HepG2 (cell line): ENCODE data around the gene APOC1. TPM values are rescaled to one million over a fixed set of nuclear protein-coding genes. Genes with fewer than 3 reads are reported as not detected.

Experiments used
- KDM2A ChIP-seq: sonication (generic); formaldehyde crosslinking; IDR thresholded peaks from 2 replicates; pipeline ENCODE4 v1.4.0; 2020; ENCODE audit warnings: low read depth, missing genetic modification reagents, borderline replicate concordance
- MIXL1 ChIP-seq: IDR thresholded peaks from 2 replicates; pipeline ENCODE4 v1.6.1; 2016
- PPARG ChIP-seq: conservative IDR thresholded peaks from 2 replicates; pipeline ENCODE4 v1.6.1; 2016; ENCODE audit warnings: missing biosample characterization, missing genetic modification reagents
- RARA ChIP-seq: IDR thresholded peaks from 2 replicates; pipeline ENCODE4 v1.6.1; 2016; ENCODE audit warnings: missing genetic modification reagents, missing compliant biosample characterization
- REL ChIP-seq: sonication (generic); formaldehyde crosslinking; conservative IDR thresholded peaks from 2 replicates; pipeline ENCODE4 v1.8.0; 2022; ENCODE audit warnings: mild to moderate bottlenecking, missing genetic modification reagents, moderate library complexity
- SP4 ChIP-seq: sonication (generic); formaldehyde crosslinking; IDR thresholded peaks from 2 replicates; pipeline ENCODE4 v1.8.1; 2023; ENCODE audit warnings: mild to moderate bottlenecking, missing genetic modification reagents
- THAP8 ChIP-seq: sonication (generic); formaldehyde crosslinking; IDR thresholded peaks from 2 replicates; pipeline ENCODE4 v1.5.1; 2020; ENCODE audit warnings: missing genetic modification reagents, mild to moderate bottlenecking, borderline replicate concordance
- TIGD3 ChIP-seq: sonication (generic); formaldehyde crosslinking; IDR thresholded peaks from 2 replicates; pipeline ENCODE4 v1.5.1; 2020; ENCODE audit warnings: mild to moderate bottlenecking, missing genetic modification reagents, borderline replicate concordance
- TSC22D2 ChIP-seq: sonication (generic); formaldehyde crosslinking; IDR thresholded peaks from 2 replicates; pipeline ENCODE4 v1.5.1; 2020; ENCODE audit warnings: missing genetic modification reagents, mild to moderate bottlenecking, borderline replicate concordance
- ZBTB39 ChIP-seq: sonication (generic); formaldehyde crosslinking; IDR thresholded peaks from 2 replicates; pipeline ENCODE4 v1.5.0; 2020; ENCODE audit warnings: missing genetic modification reagents
- ZBTB43 ChIP-seq: sonication (generic); formaldehyde crosslinking; conservative IDR thresholded peaks from 2 replicates; pipeline ENCODE4 v1.4.0; 2020; ENCODE audit warnings: missing genetic modification reagents
- ZGPAT ChIP-seq: IDR thresholded peaks from 2 replicates; pipeline ENCODE4 v1.6.1; 2016; ENCODE audit warnings: mild to moderate bottlenecking
- ZNF138 ChIP-seq: sonication (generic); formaldehyde crosslinking; IDR thresholded peaks from 2 replicates; pipeline ENCODE4 v1.5.0; 2020; ENCODE audit warnings: mild to moderate bottlenecking, low read depth, missing genetic modification reagents
- ZNF460 ChIP-seq: sonication (generic); formaldehyde crosslinking; IDR thresholded peaks from 2 replicates; pipeline ENCODE4 v1.5.1; 2020; ENCODE audit warnings: missing genetic modification reagents, mild to moderate bottlenecking, borderline replicate concordance
- ZNF598 ChIP-seq: sonication (generic); formaldehyde crosslinking; IDR thresholded peaks from 2 replicates; pipeline ENCODE4 v1.5.1; 2020; ENCODE audit warnings: mild to moderate bottlenecking, missing genetic modification reagents, borderline replicate concordance
- ZNF614 ChIP-seq: IDR thresholded peaks from 2 replicates; pipeline ENCODE4 v1.6.1; 2018; ENCODE audit warnings: missing biosample characterization, missing genetic modification reagents, inconsistent platforms, borderline replicate concordance
- ZNF75D ChIP-seq: sonication (generic); formaldehyde crosslinking; IDR thresholded peaks from 2 replicates; pipeline ENCODE4 v1.8.1; 2023; ENCODE audit warnings: missing genetic modification reagents, mild to moderate bottlenecking, borderline replicate concordance
- polyA plus RNA-seq, 8 experiments: library from polyadenylated mRNA; depleted of rRNA in 3 of 8; stranded (reverse) in 7 of 8; unstranded in 1 of 8; fragments of >200 nt; fragmentation: Illumina TruSeq in 4 of 8; extraction: Trizol in 4 of 8; gene quantifications; 2 replicates each; pipeline versions ENCODE4 v1.2.1 to v1.2.3, GENCODE V29; 2011 to 2016; ENCODE audit warnings: low read depth in 4 of 8, missing spikeins in 1 of 8, mixed read lengths in 1 of 8; ENCODE audit not compliant: insufficient read depth in 1 of 8
- total RNA-seq, 5 experiments: library from RNA; depleted of rRNA; stranded (reverse); fragments of >200 nt; fragmentation: Illumina TruSeq; extraction: Trizol; gene quantifications; 2 replicates each; pipeline ENCODE4 v1.2.3, GENCODE V29; 2016; ENCODE audit warnings: low read depth in 1 of 5
- TF ChIP-seq, protein P1 (sequence below): sonication (generic); formaldehyde crosslinking; IDR thresholded peaks from 2 replicates; pipeline ENCODE4 v1.4.0; 2020; ENCODE audit warnings: missing genetic modification reagents

Gene APOC1
- total and polyA plus RNA-seq, 2 of the 13 experiments (the other 11 are each of a cell fraction or from before 2014, with no cell fraction given): 600 to 1,235 TPM

DNA sequence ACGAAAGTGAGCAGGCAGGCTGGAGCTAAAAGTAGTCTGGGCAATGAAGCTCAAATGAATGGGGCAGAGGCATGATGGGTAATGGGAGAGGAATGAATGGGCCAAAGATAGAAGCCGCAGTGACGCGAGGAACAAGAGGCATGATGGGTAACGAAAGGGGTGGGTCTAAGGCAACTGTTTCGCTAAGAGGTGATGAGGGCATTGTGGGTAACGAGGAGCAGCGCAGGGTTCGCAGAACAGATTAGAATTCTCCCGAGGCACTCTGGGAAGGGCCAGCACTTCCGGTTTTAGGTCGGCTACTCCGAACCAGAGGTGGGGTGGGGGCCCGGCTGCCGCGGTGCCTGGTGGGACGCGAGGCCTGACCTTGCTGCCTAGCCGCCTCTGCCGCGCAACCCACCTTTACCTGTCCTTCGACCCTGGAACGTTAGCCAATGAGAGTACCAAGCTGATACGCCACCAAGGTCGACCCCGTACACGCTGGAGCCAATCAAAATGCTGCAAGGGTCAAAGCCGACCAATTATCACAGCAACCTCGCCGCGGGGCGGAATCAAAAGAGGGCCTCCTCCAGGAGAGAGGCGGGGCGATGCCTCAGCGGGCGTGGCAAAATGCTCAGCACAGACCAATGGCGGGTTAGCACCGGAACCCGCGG is 23.9 kb upstream of the APOC1 start (continued):
- TF ChIP-seq ZBTB43 (CRISPR knock-in tag): no peak
- no peak for TF ChIP-seq REL (CRISPR knock-in tag)
- TF ChIP-seq THAP8: no peak
- no peak; the same call in 1 of the 2 replicates for TF ChIP-seq ZNF138
- no peak for TF ChIP-seq SP4 (CRISPR knock-in tag)
- 0 out of 2 replicates have a peak, but pooled peaks have one; percentile 8 for TF ChIP-seq RARA (CRISPR knock-in tag)
- TF ChIP-seq ZNF75D (CRISPR knock-in tag): no peak
- no peak for TF ChIP-seq ZBTB39 (CRISPR knock-in tag)
- peak; percentile 67 for TF ChIP-seq MIXL1
- TF ChIP-seq, protein P1, sequence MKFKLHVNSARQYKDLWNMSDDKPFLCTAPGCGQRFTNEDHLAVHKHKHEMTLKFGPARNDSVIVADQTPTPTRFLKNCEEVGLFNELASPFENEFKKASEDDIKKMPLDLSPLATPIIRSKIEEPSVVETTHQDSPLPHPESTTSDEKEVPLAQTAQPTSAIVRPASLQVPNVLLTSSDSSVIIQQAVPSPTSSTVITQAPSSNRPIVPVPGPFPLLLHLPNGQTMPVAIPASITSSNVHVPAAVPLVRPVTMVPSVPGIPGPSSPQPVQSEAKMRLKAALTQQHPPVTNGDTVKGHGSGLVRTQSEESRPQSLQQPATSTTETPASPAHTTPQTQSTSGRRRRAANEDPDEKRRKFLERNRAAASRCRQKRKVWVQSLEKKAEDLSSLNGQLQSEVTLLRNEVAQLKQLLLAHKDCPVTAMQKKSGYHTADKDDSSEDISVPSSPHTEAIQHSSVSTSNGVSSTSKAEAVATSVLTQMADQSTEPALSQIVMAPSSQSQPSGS (CRISPR knock-in tag): peak; percentile 59
- no peak for TF ChIP-seq ZNF460
- TF ChIP-seq ZNF614 (CRISPR knock-in tag): peak; percentile 41; the same call in 1 of the 2 replicates
- TF ChIP-seq KDM2A (CRISPR knock-in tag): peak; percentile 91
- no peak for TF ChIP-seq TIGD3 (CRISPR knock-in tag)
- no peak for TF ChIP-seq ZNF598 (CRISPR knock-in tag)
- no peak; the same call in 1 of the 2 replicates for TF ChIP-seq ZGPAT (CRISPR knock-in tag)
- no peak for TF ChIP-seq TSC22D2 (CRISPR knock-in tag)
- TF ChIP-seq PPARG (CRISPR knock-in tag): no peak
